Measurements from ENCODE around the gene ASIC4.

Gene ASIC4

GRCh38 chr2:219562049-219563020 is 48.1 kb downstream of the ASIC4 start:
- no peak overlapping the region for H3K4me3 ChIP-seq (replicated peaks in 1 of 2; ENCODE audit: low read depth in 2 of 2, low read length in 2 of 2)
- DNase-seq (ENCODE audit: low read depth in 2 of 2): no peak

GRCh38 chr2:219563271-219563928 is 49.1 kb downstream of the ASIC4 start:
- H3K4me3 ChIP-seq (replicated peaks in 1 of 2; ENCODE audit: low read depth in 2 of 2, low read length in 2 of 2): no peak overlapping the region
- DNase-seq (ENCODE audit: low read depth in 2 of 2): no peak
- no peak for TF ChIP-seq CTCF (IDR thresholded peaks at IDR 0.05; ENCODE audit: low read depth, low read length)

More at GRCh38 chr2:219562049-219563020, 48.1 kb downstream of the ASIC4 start:
- TF ChIP-seq CTCF (IDR thresholded peaks at IDR 0.05; ENCODE audit: low read depth, low read length): no peak

- H3K4me3 ChIP-seq (replicated peaks in 1 of 2; ENCODE audit: low read depth in 2 of 2, low read length in 2 of 2): no peak overlapping the region
- DNase-seq (ENCODE audit: low read depth in 2 of 2): no peak
- no peak for TF ChIP-seq CTCF (IDR thresholded peaks at IDR 0.05; ENCODE audit: low read depth, low read length)
Measured at GRCh38 chr2:219565130-219566080, 51.1 kb downstream of the ASIC4 start.

GRCh38 chr2:219566640-219567039 is 52.4 kb downstream of the ASIC4 start:
- TF ChIP-seq CTCF (IDR thresholded peaks at IDR 0.05; ENCODE audit: low read depth, low read length): no peak
- no peak overlapping the region for H3K4me3 ChIP-seq (replicated peaks in 1 of 2; ENCODE audit: low read depth in 2 of 2, low read length in 2 of 2)
- no peak for DNase-seq (ENCODE audit: low read depth in 2 of 2)

DNA sequence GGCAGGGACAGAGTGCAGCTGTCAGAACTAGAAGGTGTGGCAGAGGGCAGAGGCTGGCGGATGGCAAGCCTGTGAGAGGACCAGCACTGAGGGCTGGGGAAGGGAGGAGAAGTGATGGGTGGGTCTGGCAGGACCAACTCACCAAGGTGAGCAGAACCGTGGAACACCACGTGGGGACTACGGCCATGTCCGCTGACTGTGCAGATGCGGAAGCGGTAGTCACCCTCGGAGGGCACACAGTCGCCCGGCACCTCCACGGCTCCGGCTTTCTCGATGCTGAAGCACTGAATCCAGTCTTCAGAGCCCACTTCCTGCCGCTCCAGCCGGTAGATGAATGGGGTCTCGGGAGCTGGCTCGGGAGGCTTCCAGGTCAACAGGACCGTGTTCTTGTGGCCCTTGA is 52.8 kb downstream of the ASIC4 start:
- DNase-seq (ENCODE audit: low read depth in 2 of 2): no peak
- TF ChIP-seq CTCF (IDR thresholded peaks at IDR 0.05; ENCODE audit: low read depth, low read length): no peak
- H3K4me3 ChIP-seq (replicated peaks in 1 of 2; ENCODE audit: low read depth in 2 of 2, low read length in 2 of 2): no peak overlapping the region

- no peak for DNase-seq (ENCODE audit: low read depth in 2 of 2)
- TF ChIP-seq CTCF (IDR thresholded peaks at IDR 0.05; ENCODE audit: low read depth, low read length): no peak
- no peak overlapping the region for H3K4me3 ChIP-seq (replicated peaks in 1 of 2; ENCODE audit: low read depth in 2 of 2, low read length in 2 of 2)
Measured at GRCh38 chr2:219567791-219568361, 53.6 kb downstream of the ASIC4 start.

All from cardiac fibroblast (primary cell).